ENCODE measurements around the gene RHOBTB1.
"Not testable (repeated sequence)": the region's sequence is repeated elsewhere in the genome, so short reads cannot be mapped to it uniquely, and the experiment has no call there.

The RHOBTB1 gene

DNA sequence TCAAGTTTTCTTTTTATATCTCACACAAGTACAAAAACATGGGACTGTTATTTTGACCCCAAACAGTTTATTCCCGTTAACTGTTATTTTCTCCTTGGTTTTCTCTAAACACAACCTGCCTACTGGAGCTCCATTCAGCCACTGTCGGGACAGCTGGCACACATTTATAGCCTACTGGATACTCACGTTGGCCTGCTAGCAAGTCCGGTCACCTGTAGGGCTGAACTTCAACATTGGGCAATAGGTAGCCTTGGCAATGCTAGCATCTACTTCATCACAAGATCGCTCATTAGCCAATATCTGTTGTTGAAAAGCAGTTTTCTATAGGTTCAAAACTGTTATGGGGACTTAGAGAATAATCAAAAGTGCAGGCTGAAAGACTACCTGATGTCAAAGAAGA lies 32.3 kb downstream of the RHOBTB1 start:
- TF ChIP-seq, protein P1, sequence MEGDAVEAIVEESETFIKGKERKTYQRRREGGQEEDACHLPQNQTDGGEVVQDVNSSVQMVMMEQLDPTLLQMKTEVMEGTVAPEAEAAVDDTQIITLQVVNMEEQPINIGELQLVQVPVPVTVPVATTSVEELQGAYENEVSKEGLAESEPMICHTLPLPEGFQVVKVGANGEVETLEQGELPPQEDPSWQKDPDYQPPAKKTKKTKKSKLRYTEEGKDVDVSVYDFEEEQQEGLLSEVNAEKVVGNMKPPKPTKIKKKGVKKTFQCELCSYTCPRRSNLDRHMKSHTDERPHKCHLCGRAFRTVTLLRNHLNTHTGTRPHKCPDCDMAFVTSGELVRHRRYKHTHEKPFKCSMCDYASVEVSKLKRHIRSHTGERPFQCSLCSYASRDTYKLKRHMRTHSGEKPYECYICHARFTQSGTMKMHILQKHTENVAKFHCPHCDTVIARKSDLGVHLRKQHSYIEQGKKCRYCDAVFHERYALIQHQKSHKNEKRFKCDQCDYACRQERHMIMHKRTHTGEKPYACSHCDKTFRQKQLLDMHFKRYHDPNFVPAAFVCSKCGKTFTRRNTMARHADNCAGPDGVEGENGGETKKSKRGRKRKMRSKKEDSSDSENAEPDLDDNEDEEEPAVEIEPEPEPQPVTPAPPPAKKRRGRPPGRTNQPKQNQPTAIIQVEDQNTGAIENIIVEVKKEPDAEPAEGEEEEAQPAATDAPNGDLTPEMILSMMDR (IDR thresholded peaks at IDR 0.05; ENCODE audit: low read depth, low read length, missing control alignments), result no peak
- no peak for DNase-seq (ENCODE audit: low read depth)
- in situ Hi-C loops (cut with HindIII; ENCODE audit: low sequenced_read_pairs), result no loop called here
- no peak overlapping the region for H3K4me3 ChIP-seq (ENCODE audit: low read depth, low read length)

DNA sequence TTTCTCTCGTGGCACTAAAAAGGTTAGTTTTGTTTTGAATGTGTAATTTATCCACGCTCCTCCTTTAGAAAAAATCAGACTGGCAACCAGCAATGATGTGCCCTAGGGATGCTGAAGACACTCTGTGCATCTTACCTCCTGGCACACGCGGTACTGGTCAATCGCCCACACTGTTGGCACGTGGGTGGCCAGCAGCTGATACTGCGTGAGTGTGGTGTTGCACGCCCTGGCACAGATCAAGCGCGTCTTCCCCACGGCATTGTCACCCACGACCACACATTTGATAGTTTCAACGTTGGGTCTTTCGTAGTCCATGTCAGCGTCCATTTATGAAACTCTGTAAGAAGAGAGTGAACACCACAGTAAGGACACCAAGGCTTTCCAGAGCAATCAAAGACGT lies 32.8 kb downstream of the RHOBTB1 start:
- in situ Hi-C loops (cut with HindIII; ENCODE audit: low sequenced_read_pairs), result no loop called here
- TF ChIP-seq, protein P1 (IDR thresholded peaks at IDR 0.05; ENCODE audit: low read depth, low read length, missing control alignments), result no peak
- DNase-seq (ENCODE audit: low read depth), result no peak
- H3K4me3 ChIP-seq (ENCODE audit: low read depth, low read length), result no peak overlapping the region

DNA sequence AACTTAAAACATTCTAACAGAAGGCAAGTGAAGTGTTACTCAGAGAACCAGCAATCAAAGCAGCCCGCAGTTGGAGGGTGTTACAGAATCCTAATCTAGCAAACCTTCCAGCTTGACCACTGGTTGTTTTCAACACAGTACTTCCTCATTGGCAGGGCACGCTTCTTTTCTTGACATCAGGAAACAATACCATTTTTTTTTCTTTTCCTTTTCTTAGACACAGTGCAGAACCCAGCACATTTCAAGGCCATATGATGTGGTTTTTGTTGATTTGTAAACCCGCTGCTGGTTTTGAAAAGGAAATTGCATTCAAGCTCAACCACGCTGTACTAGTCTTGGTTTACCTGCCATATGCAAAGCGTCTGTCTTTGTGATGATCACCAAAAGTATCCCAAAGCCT lies 33.4 kb downstream of the RHOBTB1 start:
- H3K4me3 ChIP-seq (ENCODE audit: low read depth, low read length), result no peak overlapping the region
- TF ChIP-seq, protein P1 (IDR thresholded peaks at IDR 0.05; ENCODE audit: low read depth, low read length, missing control alignments), result no peak
- no peak for DNase-seq (ENCODE audit: low read depth)
- in situ Hi-C loops (cut with HindIII; ENCODE audit: low sequenced_read_pairs), result no loop called here

DNA sequence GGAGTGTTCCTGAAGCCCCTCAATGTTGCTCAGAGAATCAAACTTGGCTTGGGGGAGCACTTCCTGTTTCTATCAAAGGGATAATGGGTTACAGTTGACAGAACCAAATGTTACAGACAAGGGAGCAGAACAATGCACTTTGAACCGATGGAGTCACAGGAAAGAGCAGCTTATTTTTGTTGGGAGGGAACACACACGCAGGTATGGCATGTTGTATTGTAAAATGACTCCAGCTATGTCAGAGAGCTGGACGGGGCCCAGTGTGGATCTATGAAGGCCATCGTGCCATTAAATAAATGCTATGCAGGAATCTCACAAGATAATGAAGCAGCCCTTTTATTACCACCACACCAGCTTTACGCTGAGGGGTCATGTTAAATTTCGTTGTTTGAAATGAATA lies 35.1 kb downstream of the RHOBTB1 start:
- TF ChIP-seq, protein P1 (IDR thresholded peaks at IDR 0.05; ENCODE audit: low read depth, low read length, missing control alignments), result no peak
- in situ Hi-C loops (cut with HindIII; ENCODE audit: low sequenced_read_pairs), result no loop called here
- DNase-seq (ENCODE audit: low read depth), result no peak
- no peak overlapping the region for H3K4me3 ChIP-seq (ENCODE audit: low read depth, low read length)

DNA sequence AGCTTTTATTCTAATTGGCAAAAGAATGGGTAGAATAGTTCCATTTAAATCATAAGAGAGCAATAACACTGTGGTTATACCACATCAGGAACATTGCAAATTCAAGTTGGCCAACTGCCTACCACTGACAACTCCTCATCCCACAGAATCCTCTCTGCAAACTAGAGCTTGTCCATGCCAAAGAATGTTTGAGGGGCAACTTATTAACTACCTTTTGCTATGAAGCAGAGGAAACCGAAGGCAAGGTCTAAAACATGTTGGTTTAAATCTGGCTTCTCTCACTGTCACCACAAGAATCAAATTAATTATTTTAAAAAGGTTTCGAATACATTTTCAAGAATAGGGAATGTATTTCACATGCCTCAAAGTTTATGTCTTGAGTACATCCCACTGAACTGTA lies 36.0 kb downstream of the RHOBTB1 start:
- DNase-seq (ENCODE audit: low read depth), result peak; percentile 20
- TF ChIP-seq, protein P1 (IDR thresholded peaks at IDR 0.05; ENCODE audit: low read depth, low read length, missing control alignments), result no peak
- no peak overlapping the region for H3K4me3 ChIP-seq (ENCODE audit: low read depth, low read length)
- in situ Hi-C loops (cut with HindIII; ENCODE audit: low sequenced_read_pairs), result no loop called here

DNA sequence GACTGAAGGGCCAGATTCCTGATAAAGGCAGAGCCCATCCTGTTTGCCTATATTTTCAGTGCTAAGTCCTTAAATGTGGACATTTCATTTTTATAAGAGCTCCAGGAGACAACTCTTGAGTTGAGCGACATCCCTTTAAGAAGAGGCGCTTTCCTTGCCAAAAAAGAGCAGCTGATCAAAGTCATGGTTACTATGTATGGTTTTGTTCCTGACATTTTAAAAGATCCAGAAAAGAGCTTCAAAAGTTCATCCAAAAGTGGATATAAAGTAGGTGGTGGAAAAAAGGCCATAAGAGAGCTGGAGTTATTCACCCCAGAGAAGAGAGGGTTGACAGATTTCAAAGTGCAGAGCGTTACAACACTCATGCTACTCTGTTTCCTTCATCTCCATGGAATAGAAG lies 36.7 kb downstream of the RHOBTB1 start:
- in situ Hi-C loops (cut with HindIII; ENCODE audit: low sequenced_read_pairs), result no loop called here
- DNase-seq (ENCODE audit: low read depth), result no peak
- TF ChIP-seq, protein P1 (IDR thresholded peaks at IDR 0.05; ENCODE audit: low read depth, low read length, missing control alignments), result no peak
- no peak overlapping the region for H3K4me3 ChIP-seq (ENCODE audit: low read depth, low read length)

DNA sequence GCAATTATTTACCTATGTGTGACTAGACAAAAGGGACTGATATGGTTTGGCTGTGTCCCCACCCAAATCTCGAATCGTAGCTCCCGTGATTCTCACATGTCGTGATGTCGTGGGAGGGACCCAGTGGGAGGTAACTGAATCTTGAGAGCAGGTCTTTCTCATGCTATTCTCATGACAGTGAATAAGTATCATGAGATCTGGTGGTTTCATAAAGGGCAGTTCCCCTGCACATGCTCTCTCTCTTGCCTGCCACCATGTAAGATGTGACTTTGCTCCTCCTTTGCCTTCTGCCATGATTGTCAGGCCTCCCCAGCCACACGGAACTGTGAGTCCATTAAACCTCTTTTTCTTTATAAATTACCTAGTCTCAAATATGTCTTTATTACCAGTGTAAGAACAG lies 37.2 kb downstream of the RHOBTB1 start:
- in situ Hi-C loops (cut with HindIII; ENCODE audit: low sequenced_read_pairs); H3K4me3 ChIP-seq (ENCODE audit: low read depth, low read length); DNase-seq (ENCODE audit: low read depth): not testable (repeated sequence)

Data from astrocyte of the cerebellum (primary cell).